ENCODE results near the gene KLK3.

- no peak for TF ChIP-seq LEF1 (IDR thresholded peaks at IDR 0.05; ENCODE audit: borderline replicate concordance)
- TF ChIP-seq HDGF (IDR thresholded peaks at IDR 0.05; ENCODE audit: borderline replicate concordance) = no peak
- no peak for TF ChIP-seq SUZ12 (IDR thresholded peaks at IDR 0.05)
- TF ChIP-seq BHLHE40 (IDR thresholded peaks at IDR 0.05; ENCODE audit: borderline replicate concordance) = no peak
- TF ChIP-seq FOXM1 (IDR thresholded peaks at IDR 0.05; ENCODE audit: borderline replicate concordance) = no peak
- no peak for TF ChIP-seq FOXK2 (IDR thresholded peaks at IDR 0.05)
These were observed 14.8 kb downstream of the KLK3 start for GRCh38 chr19:50869479-50869878.
